Suprapubic skin (tissue), 3 donors: ENCODE results near the gene STUM.

Experiments used
- POLR2A ChIP-seq, 2 donors: fragments of 450-650 bp; IDR thresholded peaks; one replicate each; pipeline ENCODE4 v1.6.1; 2017; ENCODE audit warnings: antibody characterized with exemption in 2 of 2, mild to moderate bottlenecking in 2 of 2, moderate library complexity in 2 of 2
- TF ChIP-seq, protein P1 (sequence below), 2 donors: fragments of 200-600 bp in 1 of 2; fragments of 450-650 bp in 1 of 2; sonication (generic) in 1 of 2; IDR thresholded peaks; one replicate each; pipeline ENCODE4 v1.5.1; 2016 to 2019; ENCODE audit warnings: antibody characterized with exemption in 2 of 2, mild to moderate bottlenecking in 1 of 2, moderate library complexity in 1 of 2

DNA sequence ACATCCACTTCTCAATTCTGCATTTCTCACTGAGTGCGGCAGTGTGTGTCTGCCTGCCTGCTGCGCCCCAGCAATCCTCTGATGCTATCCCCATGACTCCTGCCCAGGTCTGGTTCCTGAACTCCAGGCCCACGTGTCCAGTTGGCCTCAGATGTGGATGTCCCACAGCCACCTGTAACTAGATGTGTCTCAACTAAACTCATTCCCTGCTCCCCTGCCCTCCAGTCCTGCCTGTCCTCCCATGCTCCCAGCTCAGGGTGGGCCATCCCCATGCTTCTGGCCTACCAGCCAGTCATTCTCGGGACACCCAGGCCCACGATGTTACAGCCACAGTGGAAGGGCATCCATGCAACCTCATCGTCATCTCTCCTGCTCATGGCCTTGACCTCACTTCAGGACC, 76.8 kb downstream of the STUM start:
- TF ChIP-seq POLR2A (IDR thresholded peaks at IDR 0.05): no peak
- TF ChIP-seq, protein P1, sequence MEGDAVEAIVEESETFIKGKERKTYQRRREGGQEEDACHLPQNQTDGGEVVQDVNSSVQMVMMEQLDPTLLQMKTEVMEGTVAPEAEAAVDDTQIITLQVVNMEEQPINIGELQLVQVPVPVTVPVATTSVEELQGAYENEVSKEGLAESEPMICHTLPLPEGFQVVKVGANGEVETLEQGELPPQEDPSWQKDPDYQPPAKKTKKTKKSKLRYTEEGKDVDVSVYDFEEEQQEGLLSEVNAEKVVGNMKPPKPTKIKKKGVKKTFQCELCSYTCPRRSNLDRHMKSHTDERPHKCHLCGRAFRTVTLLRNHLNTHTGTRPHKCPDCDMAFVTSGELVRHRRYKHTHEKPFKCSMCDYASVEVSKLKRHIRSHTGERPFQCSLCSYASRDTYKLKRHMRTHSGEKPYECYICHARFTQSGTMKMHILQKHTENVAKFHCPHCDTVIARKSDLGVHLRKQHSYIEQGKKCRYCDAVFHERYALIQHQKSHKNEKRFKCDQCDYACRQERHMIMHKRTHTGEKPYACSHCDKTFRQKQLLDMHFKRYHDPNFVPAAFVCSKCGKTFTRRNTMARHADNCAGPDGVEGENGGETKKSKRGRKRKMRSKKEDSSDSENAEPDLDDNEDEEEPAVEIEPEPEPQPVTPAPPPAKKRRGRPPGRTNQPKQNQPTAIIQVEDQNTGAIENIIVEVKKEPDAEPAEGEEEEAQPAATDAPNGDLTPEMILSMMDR (IDR thresholded peaks at IDR 0.05): no peak
